IMR-90 (cell line): ENCODE data around the gene FAIM. TPM values are rescaled to one million over a fixed set of nuclear protein-coding genes. Genes with fewer than 3 reads are reported as not detected.

ENCODE experiments used
- CHD1 ChIP-seq: IDR thresholded peaks from 2 replicates; pipeline ENCODE4 v1.6.1; 2012; ENCODE audit warnings: low read depth, low read length, improper control_type of control experiment
- NFE2L2 ChIP-seq: fragments of 150-350 bp; IDR thresholded peaks from 2 replicates; pipeline ENCODE4 v1.6.1; 2016; ENCODE audit warnings: low read depth, mild to moderate bottlenecking, low read length
- POLR2A ChIP-seq: IDR thresholded peaks from 2 replicates; pipeline ENCODE4 v1.6.1; 2012; ENCODE audit warnings: mild to moderate bottlenecking, low read depth, low read length
- polyA plus RNA-seq, 3 experiments: library from polyadenylated mRNA; depleted of rRNA; stranded (reverse); fragments of >200 nt; gene quantifications; 2 replicates each; pipeline ENCODE4 v1.2.3, GENCODE V29; 2012; ENCODE audit warnings: low replicate concordance in 1 of 3
- total RNA-seq: library from RNA; depleted of rRNA; stranded (reverse); fragments of >200 nt; gene quantifications from 2 replicates; pipeline ENCODE4 v1.2.3, GENCODE V29; 2012
- TF ChIP-seq, protein P1 (sequence below): conservative IDR thresholded peaks from 2 replicates; pipeline ENCODE4 v1.5.1; 2012; ENCODE audit warnings: mild to moderate bottlenecking, low read depth, low read length, improper control_type of control experiment

Gene FAIM
- total and polyA plus RNA-seq, 2 of the 4 experiments (the other 2 are of a cell fraction): 2.5 to 3.4 TPM

DNA sequence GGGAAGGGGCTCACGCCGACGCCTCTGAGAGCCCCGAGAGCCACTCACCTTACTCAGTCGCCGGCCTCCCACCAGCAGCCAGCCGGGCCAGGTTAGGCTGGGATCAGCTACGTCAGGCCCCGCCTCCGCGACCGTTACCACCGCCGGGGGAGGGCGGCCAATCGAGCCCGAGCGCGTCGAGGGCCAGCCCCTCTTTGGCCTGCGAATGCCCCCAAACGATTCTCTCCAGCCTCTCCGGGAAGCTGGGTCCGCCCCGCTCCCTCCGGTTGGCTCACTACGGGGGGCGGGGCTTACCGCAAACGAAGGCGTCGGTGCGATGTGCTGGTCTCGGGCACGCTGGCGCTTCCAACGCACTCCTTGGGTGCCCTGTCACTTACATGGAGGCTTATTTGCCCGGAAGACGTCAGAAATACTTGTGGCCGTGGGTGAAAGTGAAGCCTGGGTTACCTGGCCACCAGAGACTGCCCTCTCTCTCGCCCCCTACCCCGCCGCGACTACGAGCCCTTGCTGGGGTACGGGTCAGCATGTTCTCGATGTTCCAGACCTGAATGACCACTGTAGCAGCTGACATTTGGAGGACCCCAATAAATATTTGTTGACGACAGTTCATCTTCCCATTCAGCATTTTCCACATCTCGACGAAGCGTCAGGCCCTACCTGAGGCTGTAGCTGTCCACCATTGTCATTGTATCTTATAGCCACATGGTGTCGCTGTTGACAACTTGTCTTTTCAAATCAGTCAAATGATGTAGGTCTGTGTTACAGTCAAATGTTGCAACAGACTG is 14.2 kb upstream of the FAIM start, which contains the start of gene CEP70 (continued):
- TF ChIP-seq, protein P1, sequence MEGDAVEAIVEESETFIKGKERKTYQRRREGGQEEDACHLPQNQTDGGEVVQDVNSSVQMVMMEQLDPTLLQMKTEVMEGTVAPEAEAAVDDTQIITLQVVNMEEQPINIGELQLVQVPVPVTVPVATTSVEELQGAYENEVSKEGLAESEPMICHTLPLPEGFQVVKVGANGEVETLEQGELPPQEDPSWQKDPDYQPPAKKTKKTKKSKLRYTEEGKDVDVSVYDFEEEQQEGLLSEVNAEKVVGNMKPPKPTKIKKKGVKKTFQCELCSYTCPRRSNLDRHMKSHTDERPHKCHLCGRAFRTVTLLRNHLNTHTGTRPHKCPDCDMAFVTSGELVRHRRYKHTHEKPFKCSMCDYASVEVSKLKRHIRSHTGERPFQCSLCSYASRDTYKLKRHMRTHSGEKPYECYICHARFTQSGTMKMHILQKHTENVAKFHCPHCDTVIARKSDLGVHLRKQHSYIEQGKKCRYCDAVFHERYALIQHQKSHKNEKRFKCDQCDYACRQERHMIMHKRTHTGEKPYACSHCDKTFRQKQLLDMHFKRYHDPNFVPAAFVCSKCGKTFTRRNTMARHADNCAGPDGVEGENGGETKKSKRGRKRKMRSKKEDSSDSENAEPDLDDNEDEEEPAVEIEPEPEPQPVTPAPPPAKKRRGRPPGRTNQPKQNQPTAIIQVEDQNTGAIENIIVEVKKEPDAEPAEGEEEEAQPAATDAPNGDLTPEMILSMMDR: peak; percentile 89
- no peak for TF ChIP-seq CHD1
- TF ChIP-seq POLR2A: peak; percentile 76
- no peak for TF ChIP-seq NFE2L2
